Mesenteric fat pad (tissue), 1 donor: ENCODE data around the gene QSOX1. TPM values are rescaled to one million over a fixed set of nuclear protein-coding genes. Genes with fewer than 3 reads are reported as not detected.
"Not testable (repeated sequence)": the region's sequence is repeated elsewhere in the genome, so short reads cannot be mapped to it uniquely, and the experiment has no call there.

Experiments used
- DNase-seq: peaks from one replicate; pipeline ENCODE4 v3.0.0-alpha.2; 2020; ENCODE audit warnings: low spot score
- total RNA-seq: library from RNA; stranded (reverse); fragmentation: NEBNext Ultra II Directional; extraction: Animal tissue kit (Norgen Biotek cat#: 25700); gene quantifications from one replicate; pipeline ENCODE4 v1.2.1, GENCODE V29; 2021
- donor health status: DM: yes; HTN: yes; CAD: no.

Gene QSOX1
- total RNA-seq, 1 donor from 2014 or later: 104 TPM

DNA sequence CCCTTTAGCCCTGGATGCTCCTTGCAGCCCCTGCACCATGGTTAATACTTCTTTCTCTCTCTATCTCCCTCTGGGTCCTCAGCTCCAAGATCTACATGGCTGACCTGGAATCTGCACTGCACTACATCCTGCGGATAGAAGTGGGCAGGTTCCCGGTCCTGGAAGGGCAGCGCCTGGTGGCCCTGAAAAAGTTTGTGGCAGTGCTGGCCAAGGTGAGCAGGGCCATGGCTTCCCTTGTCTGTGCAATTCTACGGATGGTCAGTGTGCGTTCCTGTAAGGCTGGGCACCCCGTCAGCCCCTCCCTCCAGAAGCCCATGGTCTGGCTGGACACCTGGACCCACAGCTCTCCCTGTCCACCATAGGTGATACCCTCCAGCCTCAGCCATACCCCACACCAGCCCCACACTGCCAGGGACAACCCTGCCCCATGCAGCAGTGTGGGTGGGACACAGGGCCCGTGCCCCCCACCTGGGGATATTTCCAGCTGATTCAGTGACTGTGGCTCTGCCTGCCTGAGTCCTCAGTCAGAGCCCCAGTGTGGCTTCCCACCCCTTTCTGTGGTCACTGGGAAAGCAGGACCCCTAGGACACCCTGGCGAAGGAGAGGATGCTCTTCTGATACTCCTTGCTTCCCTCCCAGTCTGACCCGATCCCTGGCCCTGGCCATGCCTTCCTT, 31.4 kb downstream of the QSOX1 start:
- DNase-seq: no peak

DNA sequence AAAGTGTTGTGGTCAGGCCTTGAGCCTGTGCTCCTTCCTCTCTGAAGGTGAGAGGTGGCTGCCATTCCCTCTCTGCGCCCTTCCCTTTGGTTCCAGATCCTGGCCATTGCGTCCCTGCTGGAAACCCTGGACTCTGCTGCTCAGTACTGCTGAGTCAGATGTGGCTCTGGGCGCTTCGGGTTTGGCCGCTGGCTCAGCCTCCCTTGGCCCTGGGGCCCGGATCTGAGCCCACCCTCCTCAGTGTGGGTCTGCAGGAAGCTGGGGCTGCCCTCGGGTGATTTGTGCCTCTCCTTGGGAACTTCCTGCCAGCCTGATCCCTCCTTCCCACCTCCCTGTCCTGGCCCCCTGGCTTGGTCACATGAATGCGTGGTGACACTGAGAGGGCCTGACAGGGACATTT, 32.2 kb downstream of the QSOX1 start:
- DNase-seq: no peak

DNA sequence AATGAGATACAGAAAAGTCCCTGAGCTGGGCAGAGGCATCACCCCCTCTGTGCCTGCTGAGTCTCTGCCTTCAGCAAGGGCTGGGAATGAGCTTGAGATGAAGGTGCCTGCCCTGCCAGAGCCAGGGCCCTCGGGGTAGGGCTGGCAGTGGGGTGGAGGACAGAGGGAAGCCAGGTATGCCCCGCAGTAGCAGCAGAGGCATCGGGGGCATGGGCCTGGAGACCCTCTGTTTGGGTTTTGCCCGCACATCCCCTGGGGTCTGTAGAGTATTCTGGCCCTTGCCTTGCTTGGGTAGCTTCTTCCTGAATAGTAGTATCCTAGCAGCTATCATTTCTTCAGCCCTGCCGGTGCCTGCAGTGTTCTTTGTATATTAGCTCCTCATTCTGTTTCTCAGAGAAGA, 33.0 kb downstream of the QSOX1 start:
- DNase-seq: no peak

DNA sequence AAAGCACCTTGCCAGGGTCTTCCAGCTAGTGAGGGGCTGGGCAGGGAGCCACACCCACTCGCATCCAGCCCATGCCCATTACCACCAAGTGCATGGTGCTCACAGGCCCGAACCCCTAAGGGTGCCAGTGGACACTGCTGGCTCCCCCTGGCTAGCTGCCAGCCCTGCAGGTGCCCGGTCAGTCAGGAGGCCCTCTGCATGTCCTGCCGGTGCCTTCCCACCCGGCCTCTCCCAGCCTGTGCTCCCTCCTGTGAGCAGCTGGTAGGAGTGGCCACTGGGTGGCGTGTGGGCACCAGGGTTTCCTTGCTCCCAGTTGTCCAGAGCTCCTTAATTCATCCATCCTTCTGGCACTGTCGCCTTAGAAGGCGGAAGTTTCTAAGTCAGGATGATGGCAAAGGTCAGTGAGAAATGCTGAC, 33.4 kb downstream of the QSOX1 start:
- no peak for DNase-seq

DNA sequence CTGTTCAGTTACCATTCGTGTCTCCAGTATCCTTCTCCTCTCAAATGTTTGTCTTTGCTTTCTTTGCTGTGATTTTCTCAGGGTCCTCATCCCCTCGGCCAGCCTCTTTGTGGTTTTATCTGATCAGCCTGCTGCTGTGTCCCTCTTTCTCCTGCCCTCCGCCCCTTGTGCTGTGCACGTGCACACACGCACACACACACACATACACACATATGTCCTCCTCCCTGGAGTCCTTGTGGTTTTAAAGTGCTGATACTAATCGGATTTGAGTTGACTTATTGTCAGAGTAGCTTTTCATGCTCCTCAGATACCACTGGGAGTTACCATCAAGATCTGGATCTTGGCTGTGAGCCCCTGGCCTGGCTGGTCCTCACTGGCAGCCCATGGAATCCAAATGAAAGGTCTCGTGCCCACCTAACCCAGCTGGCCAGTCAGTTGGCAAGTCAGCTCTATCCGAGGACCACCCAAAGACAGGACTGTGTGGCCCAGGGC, 34.1 kb downstream of the QSOX1 start:
- no peak for DNase-seq

DNA sequence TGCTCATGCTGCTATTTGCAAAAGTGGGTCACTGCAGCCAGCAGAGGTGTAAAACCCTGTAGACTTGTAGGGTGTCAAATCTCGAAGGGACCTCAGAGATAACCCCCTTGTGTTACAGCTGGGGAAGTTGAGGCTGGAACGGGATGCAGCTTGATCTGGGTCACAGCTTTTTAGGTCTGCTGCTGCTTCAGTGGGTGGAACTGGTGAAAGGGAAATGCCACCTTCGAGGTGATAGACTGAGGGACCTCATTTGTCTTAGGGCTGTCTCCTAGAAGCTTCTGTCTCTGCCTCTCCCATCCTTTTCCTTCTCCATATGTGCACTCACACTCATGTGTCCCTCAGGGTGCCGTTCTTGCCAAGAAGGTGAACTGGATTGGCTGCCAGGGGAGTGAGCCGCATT, 35.4 kb downstream of the QSOX1 start:
- DNase-seq: no peak

DNA sequence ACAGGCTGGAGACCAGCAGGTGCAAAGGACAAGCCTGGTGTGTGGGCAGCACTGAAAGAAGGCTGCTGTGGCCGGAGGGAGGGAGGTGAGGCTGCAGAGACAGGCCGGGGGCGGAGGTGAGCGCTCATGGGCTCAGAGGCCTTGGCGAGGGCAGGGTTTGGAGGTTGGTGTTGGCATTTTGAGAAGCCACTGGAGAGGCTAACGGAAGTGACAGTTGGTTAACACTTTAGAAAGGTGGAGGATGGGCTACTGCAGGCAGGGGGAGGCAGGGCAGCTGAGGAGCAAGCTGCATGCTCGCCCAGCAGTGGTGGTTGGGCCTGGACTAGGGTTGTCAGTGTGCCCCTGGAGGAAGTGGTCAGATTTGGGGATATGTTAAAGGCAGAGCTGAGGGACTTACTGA, 37.5 kb downstream of the QSOX1 start:
- DNase-seq: no peak

DNA sequence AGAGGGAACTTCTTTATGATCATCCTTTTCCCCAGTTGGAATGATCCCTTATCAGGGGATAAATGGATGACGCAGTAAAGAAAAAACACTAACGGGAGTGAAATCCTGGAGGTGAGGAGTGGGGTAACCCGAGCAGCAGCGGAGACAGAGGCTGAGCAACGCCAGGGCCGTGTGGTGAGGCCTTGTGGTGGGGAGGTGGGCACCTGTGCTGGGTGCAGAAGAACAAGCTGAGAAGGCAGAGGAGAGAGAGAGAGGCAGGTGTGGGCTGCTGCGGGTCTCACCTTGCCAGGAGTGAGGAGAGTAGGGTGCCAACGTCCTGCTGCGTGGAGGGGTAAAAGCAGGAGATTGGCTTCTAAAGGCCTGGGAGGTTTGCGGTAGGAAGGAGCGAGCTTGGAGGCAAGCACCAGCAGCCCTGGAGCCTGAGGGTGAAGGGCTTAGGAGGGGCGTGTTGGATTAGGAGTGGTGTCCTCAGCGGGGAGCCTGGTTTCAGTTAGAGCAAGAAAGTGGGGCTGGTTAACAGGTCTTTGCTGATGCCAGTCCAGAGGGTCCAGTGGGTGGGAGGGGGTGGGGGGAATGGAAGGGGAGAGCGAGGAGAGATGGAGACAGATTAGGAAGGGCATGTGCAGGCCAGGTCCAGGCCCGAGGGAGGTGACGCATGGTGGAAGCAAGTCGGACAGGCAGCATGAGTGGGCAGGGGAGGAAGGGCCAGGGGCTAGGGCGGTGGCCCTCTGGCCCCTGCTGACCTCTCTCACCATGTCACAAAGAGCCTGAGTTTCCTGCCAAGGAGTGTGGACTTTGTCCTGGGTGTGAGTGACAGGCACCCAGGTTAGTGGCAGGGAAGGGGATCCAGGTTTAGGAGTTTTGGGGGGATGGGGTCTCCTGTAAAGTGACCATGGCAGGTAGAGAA, 38.7 kb downstream of the QSOX1 start:
- DNase-seq: no peak

DNA sequence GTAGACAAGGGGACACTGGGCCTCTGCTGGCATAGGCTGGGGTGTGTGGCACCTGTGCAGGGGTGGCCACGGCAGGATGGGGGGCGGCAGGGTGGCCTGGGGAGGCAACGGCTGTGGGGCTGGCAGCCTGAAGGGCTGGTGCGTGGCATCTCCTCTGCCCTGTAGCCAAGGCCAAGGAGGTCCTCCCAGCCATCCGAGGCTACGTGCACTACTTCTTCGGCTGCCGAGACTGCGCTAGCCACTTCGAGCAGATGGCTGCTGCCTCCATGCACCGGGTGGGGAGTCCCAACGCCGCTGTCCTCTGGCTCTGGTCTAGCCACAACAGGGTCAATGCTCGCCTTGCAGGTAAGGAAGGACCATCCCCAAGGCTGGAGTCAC, 39.4 kb downstream of the QSOX1 start:
- no peak for DNase-seq

DNA sequence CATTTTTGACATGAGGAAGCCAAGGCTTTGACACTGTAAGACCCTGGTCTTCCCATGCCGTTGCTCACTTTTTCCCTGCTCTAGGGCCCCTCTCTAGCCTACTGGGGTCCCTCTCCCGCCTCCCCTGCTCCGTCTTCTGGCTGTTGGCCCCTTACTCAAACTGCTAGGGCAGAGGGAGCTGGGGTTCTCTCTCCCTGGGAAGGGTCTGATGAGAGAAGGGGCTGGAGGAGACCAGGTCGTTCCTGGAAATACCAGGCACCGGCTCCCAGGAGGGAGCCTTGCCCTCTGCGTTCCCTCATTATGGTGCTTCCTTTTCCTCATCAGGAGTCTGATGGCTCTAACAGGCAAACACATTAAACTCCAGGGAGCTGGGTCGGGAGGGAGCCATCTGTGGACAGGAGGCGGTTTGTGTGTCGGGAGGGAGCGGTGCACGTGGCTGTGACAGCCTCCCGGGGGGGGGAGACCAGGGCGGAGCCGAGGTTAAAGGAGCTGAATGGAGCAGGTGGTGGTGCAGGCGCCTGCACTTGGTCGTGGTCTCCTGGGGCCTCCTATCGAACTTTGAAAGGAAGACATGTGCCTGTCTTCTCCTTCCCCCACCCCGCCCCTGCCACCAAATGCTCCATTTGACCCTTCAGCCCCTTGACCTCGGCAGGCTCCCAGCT, 40.0 kb downstream of the QSOX1 start:
- no peak for DNase-seq

DNA sequence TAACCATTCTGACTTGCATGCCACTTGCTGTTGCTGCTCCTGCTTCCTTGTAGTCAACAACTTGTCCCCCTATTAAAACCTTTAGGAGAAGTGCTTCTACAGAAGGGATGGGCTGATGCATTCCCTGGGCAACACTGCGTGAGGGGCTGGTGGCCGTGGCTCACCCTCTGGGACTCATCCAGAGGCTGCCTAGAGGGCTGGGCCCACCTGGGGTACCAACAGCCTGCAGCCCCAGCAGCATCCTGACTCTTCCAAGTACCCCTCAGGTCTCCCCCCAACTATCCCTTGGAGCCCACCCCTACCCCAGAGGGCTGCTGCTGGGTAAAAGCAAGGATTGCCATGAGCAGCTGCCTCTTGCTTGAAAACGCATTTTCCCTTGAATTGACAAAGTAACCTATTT, 40.7 kb downstream of the QSOX1 start:
- DNase-seq: no peak

DNA sequence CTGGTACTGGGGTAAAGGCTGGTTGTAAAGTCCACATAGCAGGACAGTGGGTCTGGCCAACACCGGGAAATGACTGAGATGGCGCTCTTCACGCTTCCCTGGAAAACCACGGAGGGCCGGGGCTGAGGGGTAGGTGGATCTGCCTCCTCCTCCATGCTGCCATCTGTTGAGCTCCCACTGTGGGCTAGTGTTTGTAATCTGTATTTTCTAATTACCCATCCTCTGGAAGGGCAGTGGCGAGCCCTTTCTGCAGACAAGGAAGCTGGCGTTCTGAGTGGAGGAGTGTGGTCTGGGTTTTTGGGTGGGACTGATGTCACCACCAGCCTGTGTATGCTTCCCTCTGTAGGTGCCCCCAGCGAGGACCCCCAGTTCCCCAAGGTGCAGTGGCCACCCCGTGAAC, 41.2 kb downstream of the QSOX1 start:
- DNase-seq: no peak

DNA sequence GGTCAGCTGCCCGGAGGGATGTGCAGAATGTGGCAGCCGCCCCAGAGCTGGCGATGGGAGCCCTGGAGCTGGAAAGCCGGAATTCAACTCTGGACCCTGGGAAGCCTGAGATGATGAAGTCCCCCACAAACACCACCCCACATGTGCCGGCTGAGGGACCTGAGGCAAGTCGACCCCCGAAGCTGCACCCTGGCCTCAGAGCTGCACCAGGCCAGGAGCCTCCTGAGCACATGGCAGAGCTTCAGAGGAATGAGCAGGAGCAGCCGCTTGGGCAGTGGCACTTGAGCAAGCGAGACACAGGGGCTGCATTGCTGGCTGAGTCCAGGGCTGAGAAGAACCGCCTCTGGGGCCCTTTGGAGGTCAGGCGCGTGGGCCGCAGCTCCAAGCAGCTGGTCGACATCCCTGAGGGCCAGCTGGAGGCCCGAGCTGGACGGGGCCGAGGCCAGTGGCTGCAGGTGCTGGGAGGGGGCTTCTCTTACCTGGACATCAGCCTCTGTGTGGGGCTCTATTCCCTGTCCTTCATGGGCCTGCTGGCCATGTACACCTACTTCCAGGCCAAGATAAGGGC, 41.9 kb downstream of the QSOX1 start:
- no peak for DNase-seq

DNA sequence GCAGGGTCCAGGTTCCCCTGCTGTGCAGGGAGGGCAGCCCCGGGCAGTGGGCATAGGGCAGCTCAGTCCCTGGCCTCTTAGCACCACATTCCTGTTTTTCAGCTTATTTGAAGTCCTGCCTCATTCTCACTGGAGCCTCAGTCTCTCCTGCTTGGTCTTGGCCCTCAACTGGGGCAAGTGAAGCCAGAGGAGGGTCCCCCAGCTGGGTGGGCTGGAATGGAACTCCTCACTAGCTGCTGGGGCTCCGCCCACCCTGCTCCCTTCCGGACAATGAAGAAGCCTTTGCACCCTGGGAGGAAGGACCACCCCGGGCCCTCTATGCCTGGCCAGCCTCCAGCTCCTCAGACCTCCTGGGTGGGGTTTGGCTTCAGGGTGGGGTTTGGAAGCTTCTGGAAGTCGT, 42.6 kb downstream of the QSOX1 start:
- DNase-seq: no peak

DNA sequence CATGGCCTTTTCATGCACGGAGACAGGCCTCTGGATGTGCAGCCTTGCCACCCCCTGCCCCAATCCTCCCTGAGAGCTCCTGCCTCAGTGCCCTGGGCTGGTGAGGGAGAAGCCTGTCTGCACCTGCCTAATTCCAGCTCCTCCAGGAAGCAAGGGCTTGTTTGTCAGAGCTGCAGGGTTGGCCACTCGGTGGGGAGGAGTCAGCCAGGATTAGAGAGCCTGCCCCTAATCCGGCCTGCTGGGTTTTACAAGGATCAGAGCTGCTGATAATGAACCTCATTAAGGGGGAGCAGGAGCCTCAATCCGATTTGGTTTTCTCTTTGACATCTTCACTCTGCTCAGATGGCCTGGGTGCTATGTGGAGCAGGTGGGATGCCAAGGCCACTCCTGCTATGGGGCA, 43.5 kb downstream of the QSOX1 start:
- DNase-seq: no peak

DNA sequence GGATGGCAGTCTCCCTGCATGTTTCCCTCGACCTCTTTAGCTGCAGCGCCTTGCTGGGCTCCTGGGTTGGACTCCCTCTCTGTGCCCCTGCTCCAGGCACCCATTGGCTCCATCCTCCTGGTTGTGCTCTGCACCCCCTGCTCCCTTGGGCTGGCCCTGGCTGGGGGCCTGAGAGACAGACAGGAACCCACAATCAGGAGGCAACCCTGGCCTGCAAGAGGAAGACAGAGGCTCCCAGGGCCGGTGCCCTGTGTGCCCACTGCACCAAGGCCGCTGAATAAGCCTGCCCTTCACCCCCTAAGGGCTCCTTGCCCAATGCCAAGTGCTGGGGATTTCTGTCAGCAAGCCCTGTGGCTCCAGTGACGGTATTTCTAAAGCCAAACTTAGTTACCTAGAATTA, 43.9 kb downstream of the QSOX1 start:
- no peak for DNase-seq

DNA sequence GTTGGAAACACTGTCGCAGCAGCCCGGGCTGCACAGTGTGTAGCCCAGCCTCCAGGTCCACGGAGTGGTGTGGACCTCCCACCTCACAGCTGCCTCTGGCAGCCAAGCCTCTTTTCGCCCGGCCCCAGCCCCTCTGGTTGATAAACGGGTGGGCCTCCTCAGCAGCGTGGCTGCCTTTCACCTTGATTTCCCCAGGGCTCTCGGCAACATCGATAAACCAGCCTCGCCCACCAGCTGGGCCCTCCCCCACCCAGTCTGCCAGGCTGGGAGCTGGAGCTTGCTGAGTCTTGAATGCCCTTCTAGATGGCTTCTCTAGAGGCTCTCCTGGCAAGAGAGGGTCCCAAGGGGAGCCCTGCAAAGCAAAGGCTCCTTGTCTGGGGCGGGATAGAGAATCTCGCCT, 44.3 kb downstream of the QSOX1 start:
- DNase-seq: no peak

DNA sequence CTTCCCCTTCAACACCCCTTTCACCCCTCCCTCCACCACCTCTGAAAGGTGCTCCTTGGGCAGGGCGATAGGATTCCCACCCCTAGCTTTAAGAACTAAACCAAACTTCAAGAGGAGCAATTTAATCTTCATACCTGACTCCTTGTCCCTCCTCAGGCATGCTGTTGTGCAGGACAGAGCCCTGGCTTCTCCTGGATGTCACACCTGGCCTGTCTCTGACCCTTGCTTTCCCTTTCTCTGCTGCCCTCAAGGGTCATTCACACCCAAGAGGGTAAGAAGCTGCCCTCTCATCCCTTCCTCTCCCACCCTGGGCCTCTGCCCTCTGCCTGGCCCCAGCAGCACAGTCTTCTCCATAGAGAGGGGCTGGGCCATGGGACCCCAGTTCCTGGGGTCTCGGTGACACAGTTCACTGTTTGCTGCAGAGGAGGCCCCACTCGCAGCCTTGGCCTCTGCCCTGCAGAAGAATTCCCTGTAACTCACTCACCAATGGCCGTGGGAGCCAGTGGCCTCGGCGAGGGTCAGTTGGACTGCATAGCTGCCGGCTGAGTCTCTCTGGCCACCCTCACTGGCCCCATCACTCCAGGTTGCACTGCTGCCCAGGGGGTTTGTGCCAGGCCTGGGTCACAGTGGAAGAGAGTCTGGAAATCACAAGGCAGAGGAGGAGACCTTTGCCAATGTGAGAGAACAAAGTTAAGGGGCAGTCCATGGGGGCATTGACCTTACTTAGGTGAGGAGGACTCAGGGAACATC, 47.0 kb downstream of the QSOX1 start:
- no peak for DNase-seq

DNA sequence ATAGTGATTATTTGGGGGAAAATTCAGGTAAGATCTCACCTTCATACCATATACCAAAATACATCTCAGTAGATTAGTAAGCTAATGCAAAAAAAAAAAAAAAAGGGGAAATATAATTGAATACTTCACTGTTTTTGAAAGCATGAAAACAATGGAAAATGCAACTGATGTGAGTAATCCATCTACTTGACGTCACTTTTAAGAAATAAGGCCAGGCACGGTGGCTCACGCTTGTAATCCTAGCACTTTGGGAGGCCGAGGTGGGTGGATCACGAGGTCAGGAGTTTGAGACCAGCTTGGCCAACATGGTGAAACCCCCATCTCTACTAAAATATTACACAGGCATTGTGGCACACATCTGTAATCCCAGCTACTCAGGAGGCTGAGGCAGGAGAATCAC, 47.9 kb downstream of the QSOX1 start:
- not testable (repeated sequence) for DNase-seq

DNA sequence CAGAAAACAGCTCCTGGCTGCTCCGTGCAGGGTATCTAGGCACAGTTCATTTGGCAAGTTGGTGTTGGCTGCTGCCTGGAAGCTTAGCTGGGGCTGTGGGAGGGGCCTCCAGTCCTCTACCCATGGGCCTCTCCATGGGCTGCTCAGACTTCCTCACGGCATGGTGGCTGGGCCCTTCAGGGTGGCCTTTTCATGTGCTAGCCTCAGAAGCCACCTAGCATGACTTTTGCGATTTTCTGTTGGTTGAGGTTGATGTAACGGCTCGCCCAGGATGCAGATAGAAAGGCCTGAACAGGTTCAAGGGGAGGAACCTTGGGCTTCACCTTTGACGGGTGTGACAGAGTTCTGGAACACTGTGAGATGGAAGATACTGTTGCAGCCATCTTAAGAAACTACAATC, 49.6 kb downstream of the QSOX1 start:
- no peak for DNase-seq

DNA sequence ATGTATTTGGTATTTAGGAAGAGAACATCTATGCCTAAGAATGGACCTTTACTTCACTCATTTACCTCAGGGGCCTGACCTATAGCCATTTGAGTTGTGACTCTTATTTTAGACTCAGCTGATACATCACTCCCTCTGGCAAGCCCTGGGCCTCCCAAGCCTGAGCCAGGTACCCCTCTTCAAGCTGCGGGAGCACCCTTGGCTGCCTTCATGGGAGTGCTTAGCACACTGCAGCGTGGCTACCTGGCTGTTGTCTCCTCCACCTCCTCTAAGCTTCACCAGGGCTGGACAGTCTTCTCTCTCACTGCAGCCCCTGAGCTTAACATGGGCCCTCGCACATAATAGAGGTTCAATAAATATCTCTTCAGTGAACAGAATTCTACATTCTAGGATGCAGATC, 51.9 kb downstream of the QSOX1 start:
- no peak for DNase-seq
